SU-DHL-6 (cell line): Measurements from ENCODE around the gene SMIM17.

ENCODE experiments used
- EZH2phosphoT487 ChIP-seq: fragments of 200-600 bp; sonication (generic), shearing (Covaris generic); conservative IDR thresholded peaks from 2 replicates; pipeline ENCODE4 v1.6.1; 2018; ENCODE audit warnings: mild to moderate bottlenecking, antibody characterized with exemption, low read length, moderate library complexity, mixed read lengths
- TF ChIP-seq, protein P1 (sequence below): fragments of 200-600 bp; sonication (generic); IDR thresholded peaks from one replicate; pipeline ENCODE4 v1.5.1; 2017; ENCODE audit warnings: antibody characterized with exemption, mild to moderate bottlenecking, low read length, moderate library complexity; ENCODE audit not compliant: insufficient read depth, poor library complexity, severe bottlenecking

DNA sequence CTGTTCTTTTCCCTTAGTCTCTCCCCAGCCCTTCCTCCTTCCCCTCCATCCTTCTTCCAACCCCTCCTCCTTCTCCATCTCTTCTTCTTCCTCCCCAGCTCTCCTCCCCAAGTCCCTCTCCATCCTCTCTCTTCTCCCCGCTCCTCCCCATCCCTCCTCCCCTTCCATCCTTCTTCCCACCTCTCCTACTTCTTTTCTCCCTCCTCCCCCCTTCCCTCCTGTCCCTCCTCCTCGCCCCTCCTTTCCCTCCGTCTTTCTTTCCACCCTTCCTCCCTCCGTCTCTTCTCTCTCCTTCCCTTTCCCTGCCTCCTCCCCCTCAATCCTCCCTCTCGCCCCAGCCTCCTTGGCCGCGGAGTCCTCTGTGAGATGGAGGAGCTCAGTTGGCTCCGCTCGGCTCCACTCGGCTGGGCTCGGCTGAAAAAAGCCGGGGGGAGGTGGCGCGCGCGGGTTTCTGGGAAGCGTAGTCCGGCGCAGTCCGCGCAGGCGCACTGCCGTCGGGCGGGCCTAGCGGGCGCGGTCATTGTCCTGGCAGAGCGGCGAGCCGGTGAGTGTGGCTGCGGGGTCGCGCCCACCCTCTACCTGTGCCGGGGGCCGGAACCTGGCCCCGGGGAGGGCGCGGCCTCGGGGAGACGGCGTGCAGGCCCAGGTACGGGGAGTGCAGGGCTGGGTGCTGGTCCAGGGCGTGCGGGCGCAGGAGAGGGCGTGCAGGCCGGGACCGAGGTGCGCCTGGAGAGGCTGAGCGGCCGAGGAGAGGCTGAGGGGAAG lies 48.0 kb upstream of the SMIM17 start, which contains the start of gene ZNF71:
- TF ChIP-seq, protein P1, sequence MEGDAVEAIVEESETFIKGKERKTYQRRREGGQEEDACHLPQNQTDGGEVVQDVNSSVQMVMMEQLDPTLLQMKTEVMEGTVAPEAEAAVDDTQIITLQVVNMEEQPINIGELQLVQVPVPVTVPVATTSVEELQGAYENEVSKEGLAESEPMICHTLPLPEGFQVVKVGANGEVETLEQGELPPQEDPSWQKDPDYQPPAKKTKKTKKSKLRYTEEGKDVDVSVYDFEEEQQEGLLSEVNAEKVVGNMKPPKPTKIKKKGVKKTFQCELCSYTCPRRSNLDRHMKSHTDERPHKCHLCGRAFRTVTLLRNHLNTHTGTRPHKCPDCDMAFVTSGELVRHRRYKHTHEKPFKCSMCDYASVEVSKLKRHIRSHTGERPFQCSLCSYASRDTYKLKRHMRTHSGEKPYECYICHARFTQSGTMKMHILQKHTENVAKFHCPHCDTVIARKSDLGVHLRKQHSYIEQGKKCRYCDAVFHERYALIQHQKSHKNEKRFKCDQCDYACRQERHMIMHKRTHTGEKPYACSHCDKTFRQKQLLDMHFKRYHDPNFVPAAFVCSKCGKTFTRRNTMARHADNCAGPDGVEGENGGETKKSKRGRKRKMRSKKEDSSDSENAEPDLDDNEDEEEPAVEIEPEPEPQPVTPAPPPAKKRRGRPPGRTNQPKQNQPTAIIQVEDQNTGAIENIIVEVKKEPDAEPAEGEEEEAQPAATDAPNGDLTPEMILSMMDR: no peak
- TF ChIP-seq EZH2phosphoT487: no peak
